Loucy (cell line): Measurements from ENCODE around the gene PITPNC1.

ENCODE experiments used
- H2AFZ ChIP-seq: fragments of 200-600 bp; sonication (generic); 2 replicates; pipeline ENCODE4 v1.6.0; 2016; ENCODE audit warnings: antibody characterized with exemption, mild to moderate bottlenecking, low read length, moderate library complexity
- H3F3A ChIP-seq: fragments of 200-600 bp; 2 replicates; pipeline ENCODE4 v1.6.0; 2016; ENCODE audit warnings: antibody characterized with exemption, low read depth, mild to moderate bottlenecking
- H3K27me3 ChIP-seq: fragments of 200-600 bp; sonication (generic); 2 replicates; pipeline ENCODE4 v1.6.1; 2014; ENCODE audit warnings: low read length, mild to moderate bottlenecking; ENCODE audit not compliant: insufficient read depth, poor library complexity, severe bottlenecking
- H3K36me3 ChIP-seq: fragments of 200-600 bp; sonication (generic); 2 replicates; pipeline ENCODE4 v1.6.1; 2016; ENCODE audit warnings: low read length; ENCODE audit not compliant: insufficient read depth
- H3K4me1 ChIP-seq: fragments of 200-600 bp; sonication (generic); 2 replicates; pipeline ENCODE4 v1.5.1; 2014; ENCODE audit warnings: low read length, mild to moderate bottlenecking; ENCODE audit not compliant: insufficient read depth, poor library complexity, severe bottlenecking
- H3K4me2 ChIP-seq: fragments of 200-600 bp; sonication (generic); 2 replicates; pipeline ENCODE4 v1.6.0; 2014; ENCODE audit warnings: antibody characterized with exemption, low read length, low read depth, mild to moderate bottlenecking; ENCODE audit not compliant: poor library complexity, severe bottlenecking
- H3K4me3 ChIP-seq: fragments of 200-600 bp; sonication (generic); 2 replicates; pipeline ENCODE4 v1.5.1; 2014; ENCODE audit warnings: low read length, mild to moderate bottlenecking, mixed read lengths; ENCODE audit not compliant: poor library complexity, severe bottlenecking
- H3K79me2 ChIP-seq: fragments of 200-600 bp; sonication (generic); 2 replicates; pipeline ENCODE4 v1.6.1; 2014; ENCODE audit warnings: low read length; ENCODE audit not compliant: insufficient read depth
- H3K9ac ChIP-seq: fragments of 200-600 bp; sonication (generic); 2 replicates; pipeline ENCODE4 v1.6.0; 2014; ENCODE audit warnings: mild to moderate bottlenecking, low read depth, low read length, moderate library complexity; ENCODE audit not compliant: poor library complexity, severe bottlenecking
- H3K9me2 ChIP-seq: fragments of 200-600 bp; sonication (generic); replicated peaks from 2 replicates; pipeline ENCODE4 v1.6.1; 2016; ENCODE audit warnings: low read depth, low read length, mixed read lengths
- H3K9me3 ChIP-seq: fragments of 200-600 bp; sonication (generic); 2 replicates; pipeline ENCODE4 v1.6.1; 2014; ENCODE audit warnings: mild to moderate bottlenecking, antibody characterized with exemption, low read length, low read depth; ENCODE audit not compliant: insufficient read depth
- H4K20me1 ChIP-seq: fragments of 200-600 bp; sonication (generic); 2 replicates; pipeline ENCODE4 v1.6.0; 2014; ENCODE audit warnings: antibody characterized with exemption, low read length, mild to moderate bottlenecking; ENCODE audit not compliant: insufficient read depth, poor library complexity, severe bottlenecking
- CTCF ChIP-seq: fragments of 200-600 bp; sonication (generic); conservative IDR thresholded peaks from 2 replicates; pipeline ENCODE4 v1.5.1; 2014; ENCODE audit warnings: mild to moderate bottlenecking, antibody characterized with exemption, low read length
- EZH2phosphoT487 ChIP-seq: fragments of 200-600 bp; IDR thresholded peaks from 2 replicates; pipeline ENCODE4 v1.6.1; 2018; ENCODE audit warnings: antibody characterized with exemption, mild to moderate bottlenecking, moderate library complexity, borderline replicate concordance

Gene PITPNC1

GRCh38 chr17:67675481-67675880 is 298.4 kb downstream of the PITPNC1 start:
- Histone ChIP-seq H4K20me1 (no peaks in the 10 kb centered on the region), H3K79me2 (no peaks in the 10 kb centered on the region), H3K4me1 (no peaks in the 10 kb centered on the region), H3K27me3 (no peaks in the 10 kb centered on the region), H3K36me3 (no peaks in the 10 kb centered on the region; the same call in 1 of the 2 replicates), H3K9me3 (no peaks in the 10 kb centered on the region), H3K4me3 (no peak overlapping the region), H2AFZ (no peak overlapping the region), H3K4me2 (no peak overlapping the region), H3F3A (no peaks in the 10 kb centered on the region), H3K9me2 (no peaks in the 10 kb centered on the region), H3K9ac (no peak overlapping the region)
- TF ChIP-seq EZH2phosphoT487 (no peak), CTCF (no peak)

DNA sequence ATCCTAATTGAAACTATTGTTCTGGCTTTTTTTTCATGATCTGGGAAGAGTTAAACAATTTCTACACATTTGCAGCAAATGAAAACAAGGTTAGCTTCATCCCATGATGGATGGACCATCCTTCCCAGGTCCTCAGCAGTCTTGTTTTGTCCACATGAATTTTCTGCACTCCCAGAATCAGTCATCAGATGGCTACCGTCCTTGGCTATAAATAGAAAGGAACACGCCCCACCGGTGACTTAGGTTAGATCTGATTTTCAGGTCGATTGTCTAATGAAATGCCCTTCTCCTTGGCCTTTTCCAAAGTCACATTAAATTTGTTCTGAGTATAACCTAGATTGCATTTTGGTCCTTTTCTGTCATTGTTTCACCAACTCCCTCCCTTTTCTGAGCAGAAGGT is 299.2 kb downstream of the PITPNC1 start:
- Histone ChIP-seq H3K36me3 (no peaks in the 10 kb centered on the region; the same call in 1 of the 2 replicates), H3K9ac (no peak overlapping the region)

DNA sequence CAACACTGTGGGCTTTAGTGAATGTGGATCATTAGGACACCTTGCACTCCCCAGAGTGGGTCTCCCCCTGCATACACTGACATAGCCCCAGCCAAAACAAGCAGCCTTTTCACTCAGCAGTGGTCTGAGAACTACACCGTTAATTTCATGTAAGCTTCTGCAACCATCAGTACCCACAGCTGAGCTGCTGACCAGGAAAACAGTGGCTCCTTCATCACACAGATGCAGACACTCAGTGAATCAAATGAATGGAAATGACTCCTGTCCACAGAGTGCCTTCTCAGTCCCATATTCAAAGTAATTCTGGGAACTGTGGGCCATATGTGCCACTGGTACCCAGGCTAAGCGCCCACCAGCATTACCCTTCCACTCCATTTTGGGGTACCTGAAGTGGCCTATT is 301.3 kb downstream of the PITPNC1 start:
- Histone ChIP-seq H3K4me1 (no peaks in the 10 kb centered on the region), H3K4me3 (no peak overlapping the region), H2AFZ (no peak overlapping the region), H3F3A (no peaks in the 10 kb centered on the region), H3K36me3 (no peaks in the 10 kb centered on the region), H3K4me2 (no peak overlapping the region), H3K9me2 (no peaks in the 10 kb centered on the region), H3K79me2 (no peaks in the 10 kb centered on the region), H4K20me1 (no peaks in the 10 kb centered on the region), H3K9ac (no peak overlapping the region), H3K27me3 (no peaks in the 10 kb centered on the region), H3K9me3 (no peaks in the 10 kb centered on the region)
- TF ChIP-seq CTCF (no peak), EZH2phosphoT487 (no peak)

More for the DNA sequence above, 299.2 kb downstream of the PITPNC1 start:
- no peak overlapping the region for H3K4me2 ChIP-seq
- H3K27me3 ChIP-seq = no peaks in the 10 kb centered on the region
- H3F3A ChIP-seq = no peaks in the 10 kb centered on the region
- H3K4me1 ChIP-seq = no peaks in the 10 kb centered on the region
- H3K9me3 ChIP-seq = no peaks in the 10 kb centered on the region
- no peak overlapping the region for H2AFZ ChIP-seq
- H4K20me1 ChIP-seq = no peaks in the 10 kb centered on the region
- H3K4me3 ChIP-seq = no peak overlapping the region
- H3K9me2 ChIP-seq = no peaks in the 10 kb centered on the region
- H3K79me2 ChIP-seq = no peaks in the 10 kb centered on the region
- TF ChIP-seq EZH2phosphoT487 (no peak), CTCF (no peak)
